GM23338 (cell line): ENCODE data around the gene LPIN1. TPM values are rescaled to one million over a fixed set of nuclear protein-coding genes. Genes with fewer than 3 reads are reported as not detected.

Experiments
- ATAC-seq: fragments of 200-7000 bp; cut with Tn5 transposase; 3 replicates; pipeline ENCODE4 v1.9.1; 2020
- DNase-seq: peaks from one replicate; pipeline ENCODE4 v3.0.0-alpha.2; 2015; ENCODE audit warnings: low spot score
- H2AFZ ChIP-seq: fragments of 200-600 bp; sonication (generic); 2 replicates; pipeline ENCODE4 v1.8.0; 2016; ENCODE audit warnings: antibody characterized with exemption, mild to moderate bottlenecking, moderate library complexity
- H3F3A ChIP-seq: fragments of 200-600 bp; sonication (generic); replicated peaks from 2 replicates; pipeline ENCODE4 v1.8.0; 2017; ENCODE audit warnings: antibody characterized with exemption, mixed run types, low read depth
- H3K27ac ChIP-seq: fragments of 200-600 bp; sonication (generic); 2 replicates; pipeline ENCODE4 v1.6.1; 2016; ENCODE audit warnings: low read depth
- H3K27me3 ChIP-seq: fragments of 200-600 bp; sonication (generic); 2 replicates; pipeline ENCODE4 v1.8.0; 2016; ENCODE audit warnings: mild to moderate bottlenecking, mixed run types, moderate library complexity; ENCODE audit not compliant: insufficient read depth
- H3K36me3 ChIP-seq: fragments of 200-600 bp; sonication (generic); 2 replicates; pipeline ENCODE4 v1.8.0; 2016; ENCODE audit warnings: mild to moderate bottlenecking; ENCODE audit not compliant: insufficient read depth
- H3K4me1 ChIP-seq: fragments of 200-600 bp; sonication (generic); 2 replicates; pipeline ENCODE4 v1.8.0; 2016; ENCODE audit warnings: mild to moderate bottlenecking, moderate library complexity; ENCODE audit not compliant: insufficient read depth
- H3K4me2 ChIP-seq: fragments of 200-600 bp; sonication (generic); 2 replicates; pipeline ENCODE4 v1.7.1; 2017; ENCODE audit warnings: mixed run types
- H3K4me3 ChIP-seq: fragments of 200-600 bp; sonication (generic); 2 replicates; pipeline ENCODE4 v1.6.1; 2016; ENCODE audit warnings: mixed run types
- H3K79me2 ChIP-seq: fragments of 200-600 bp; sonication (generic); replicated peaks from 2 replicates; pipeline ENCODE4 v1.8.0; 2017; ENCODE audit warnings: mild to moderate bottlenecking; ENCODE audit not compliant: insufficient read depth
- H3K9me2 ChIP-seq: fragments of 200-600 bp; sonication (generic); 2 replicates; pipeline ENCODE4 v1.8.0; 2017; ENCODE audit not compliant: insufficient read depth
- H4K20me1 ChIP-seq: fragments of 200-600 bp; sonication (generic); replicated peaks from 2 replicates; pipeline ENCODE4 v1.8.0; 2017; ENCODE audit warnings: mild to moderate bottlenecking; ENCODE audit not compliant: insufficient read depth
- H3K27ac Mint-ChIP-seq: 2 replicates; pipeline ENCODE4 v1.8.0; 2020; ENCODE audit warnings: inconsistent platforms, mild to moderate bottlenecking, moderate library complexity, mixed read lengths
- H3K27me3 Mint-ChIP-seq: 3 replicates; pipeline ENCODE4 v1.8.0; 2022; ENCODE audit warnings: low read depth, mild to moderate bottlenecking, moderate library complexity, mixed read lengths, inconsistent platforms; ENCODE audit not compliant: insufficient read depth, poor library complexity
- H3K36me3 Mint-ChIP-seq: 3 replicates; pipeline ENCODE4 v1.8.0; 2021; ENCODE audit warnings: low read depth, mild to moderate bottlenecking, inconsistent platforms, moderate library complexity, mixed read lengths
- H3K4me1 Mint-ChIP-seq: 3 replicates; pipeline ENCODE4 v1.8.0; 2020; ENCODE audit warnings: mild to moderate bottlenecking, inconsistent platforms, mixed read lengths
- H3K4me3 Mint-ChIP-seq: 3 replicates; pipeline ENCODE4 v1.8.0; 2021; ENCODE audit warnings: moderate library complexity, mild to moderate bottlenecking, inconsistent platforms, mixed read lengths
- H3K9me3 Mint-ChIP-seq: 3 replicates; pipeline ENCODE4 v1.8.0; 2020; ENCODE audit warnings: moderate library complexity, mild to moderate bottlenecking, inconsistent platforms, mixed read lengths
- CREB1 ChIP-seq: fragments of 250-450 bp; sonication (Bioruptor Pico); IDR thresholded peaks from 2 replicates; pipeline ENCODE4 v1.5.0; 2020; ENCODE audit warnings: low read depth, mild to moderate bottlenecking, moderate library complexity
- EZH2 ChIP-seq: fragments of 200-600 bp; sonication (generic); IDR thresholded peaks from one replicate; pipeline ENCODE4 v1.8.0; 2017; ENCODE audit warnings: antibody characterized with exemption, mild to moderate bottlenecking, low read depth; ENCODE audit not compliant: unreplicated experiment
- EZH2phosphoT487 ChIP-seq: fragments of 200-600 bp; sonication (generic); IDR thresholded peaks from one replicate; pipeline ENCODE4 v1.8.1; 2018; ENCODE audit warnings: antibody characterized with exemption; ENCODE audit not compliant: unreplicated experiment
- JUNB ChIP-seq: IDR thresholded peaks from one replicate; pipeline ENCODE4 v1.6.1; 2016; ENCODE audit warnings: antibody characterized with exemption; ENCODE audit not compliant: unreplicated experiment
- NANOG ChIP-seq: IDR thresholded peaks from 2 replicates; pipeline ENCODE4 v1.6.1; 2016; ENCODE audit warnings: antibody characterized with exemption, borderline replicate concordance
- POLR2AphosphoS5 ChIP-seq: IDR thresholded peaks from 2 replicates; pipeline ENCODE4 v1.6.1; 2016; ENCODE audit warnings: antibody characterized with exemption, low read depth
- STAT1 ChIP-seq: IDR thresholded peaks from one replicate; pipeline ENCODE4 v1.6.1; 2016; ENCODE audit warnings: antibody characterized with exemption; ENCODE audit not compliant: unreplicated experiment
- ZNF114 ChIP-seq: fragments of 250-450 bp; sonication (Bioruptor Pico); IDR thresholded peaks from 2 replicates; pipeline ENCODE4 v1.5.0; 2020; ENCODE audit warnings: mild to moderate bottlenecking, moderate library complexity
- polyA plus RNA-seq: library from polyadenylated mRNA; unstranded; fragments of >200 nt; fragmentation: Nextera tagmentation; extraction: Ambion mirVana; gene quantifications from 2 replicates; pipeline ENCODE4 v1.2.1, GENCODE V29; 2016
- total RNA-seq: library from RNA; depleted of rRNA; stranded (reverse); fragments of >200 nt; shearing (Covaris generic); gene quantifications from 2 replicates; pipeline ENCODE4 v1.2.3, GENCODE V29; 2014
- TF ChIP-seq, protein P1 (sequence below): IDR thresholded peaks from 2 replicates; pipeline ENCODE4 v1.6.1; 2016; ENCODE audit warnings: antibody characterized with exemption
- TF ChIP-seq, protein P2 (sequence below), 2 experiments: fragments of 200-600 bp in 1 of 2; sonication (generic) in 1 of 2; conservative IDR thresholded peaks; 2 replicates each; pipeline versions ENCODE4 v1.5.1 to v1.6.1; 2016 to 2017; ENCODE audit warnings: antibody characterized with exemption in 2 of 2, low read depth in 2 of 2, mild to moderate bottlenecking in 2 of 2, moderate library complexity in 1 of 2
- TF ChIP-seq, protein P3 (sequence below): IDR thresholded peaks from one replicate; pipeline ENCODE4 v1.6.1; 2018; ENCODE audit warnings: antibody characterized with exemption; ENCODE audit not compliant: unreplicated experiment

The LPIN1 gene
- total and polyA plus RNA-seq, 2 experiments from 2014 or later, result 4.4 to 9.5 TPM

DNA sequence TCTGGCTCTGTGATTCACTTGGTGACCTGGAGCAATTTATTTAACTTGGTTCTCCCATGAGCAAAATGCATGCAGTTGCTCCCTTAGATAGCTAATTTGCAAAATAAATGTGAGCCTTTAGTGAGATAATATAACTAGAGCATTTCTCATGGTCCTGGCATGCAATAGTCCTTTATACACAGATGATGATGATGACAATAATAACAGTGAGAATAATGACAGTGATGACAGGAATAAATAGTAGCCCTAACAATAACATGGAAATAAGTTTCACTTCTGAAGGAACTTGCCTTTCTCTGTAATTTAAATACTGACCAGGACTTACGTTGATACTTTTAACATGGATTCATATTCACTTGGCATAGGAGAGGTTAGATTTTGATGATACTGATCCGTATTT lies 49.2 kb downstream of the LPIN1 start:
- Mint-ChIP-seq H3K36me3 (peaks cover 19% of the 10 kb centered on the region), H3K27ac (no peak overlapping the region), H3K4me3 (no peak overlapping the region), H3K9me3 (no peaks in the 10 kb centered on the region), H3K27me3 (peaks cover 2% of the 10 kb centered on the region), H3K4me1 (no peaks in the 10 kb centered on the region)
- no peaks in the 10 kb centered on the region for H3K27me3 ChIP-seq
- H2AFZ ChIP-seq, result no peak overlapping the region
- H3K4me2 ChIP-seq, result no peak overlapping the region
- H3K36me3 ChIP-seq, result no peaks in the 10 kb centered on the region
- TF ChIP-seq NANOG, result no peak
- TF ChIP-seq CREB1 (CRISPR knock-in tag), result no peak
- TF ChIP-seq, protein P1, sequence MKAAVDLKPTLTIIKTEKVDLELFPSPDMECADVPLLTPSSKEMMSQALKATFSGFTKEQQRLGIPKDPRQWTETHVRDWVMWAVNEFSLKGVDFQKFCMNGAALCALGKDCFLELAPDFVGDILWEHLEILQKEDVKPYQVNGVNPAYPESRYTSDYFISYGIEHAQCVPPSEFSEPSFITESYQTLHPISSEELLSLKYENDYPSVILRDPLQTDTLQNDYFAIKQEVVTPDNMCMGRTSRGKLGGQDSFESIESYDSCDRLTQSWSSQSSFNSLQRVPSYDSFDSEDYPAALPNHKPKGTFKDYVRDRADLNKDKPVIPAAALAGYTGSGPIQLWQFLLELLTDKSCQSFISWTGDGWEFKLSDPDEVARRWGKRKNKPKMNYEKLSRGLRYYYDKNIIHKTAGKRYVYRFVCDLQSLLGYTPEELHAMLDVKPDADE, result no peak
- TF ChIP-seq JUNB, result no peak
- TF ChIP-seq EZH2phosphoT487, result no peak
- TF ChIP-seq, protein P2, sequence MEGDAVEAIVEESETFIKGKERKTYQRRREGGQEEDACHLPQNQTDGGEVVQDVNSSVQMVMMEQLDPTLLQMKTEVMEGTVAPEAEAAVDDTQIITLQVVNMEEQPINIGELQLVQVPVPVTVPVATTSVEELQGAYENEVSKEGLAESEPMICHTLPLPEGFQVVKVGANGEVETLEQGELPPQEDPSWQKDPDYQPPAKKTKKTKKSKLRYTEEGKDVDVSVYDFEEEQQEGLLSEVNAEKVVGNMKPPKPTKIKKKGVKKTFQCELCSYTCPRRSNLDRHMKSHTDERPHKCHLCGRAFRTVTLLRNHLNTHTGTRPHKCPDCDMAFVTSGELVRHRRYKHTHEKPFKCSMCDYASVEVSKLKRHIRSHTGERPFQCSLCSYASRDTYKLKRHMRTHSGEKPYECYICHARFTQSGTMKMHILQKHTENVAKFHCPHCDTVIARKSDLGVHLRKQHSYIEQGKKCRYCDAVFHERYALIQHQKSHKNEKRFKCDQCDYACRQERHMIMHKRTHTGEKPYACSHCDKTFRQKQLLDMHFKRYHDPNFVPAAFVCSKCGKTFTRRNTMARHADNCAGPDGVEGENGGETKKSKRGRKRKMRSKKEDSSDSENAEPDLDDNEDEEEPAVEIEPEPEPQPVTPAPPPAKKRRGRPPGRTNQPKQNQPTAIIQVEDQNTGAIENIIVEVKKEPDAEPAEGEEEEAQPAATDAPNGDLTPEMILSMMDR (conservative IDR thresholded peaks at IDR 0.05; ENCODE audit: low read depth in 2 of 2), result no peak
- TF ChIP-seq ZNF114, result no peak
- TF ChIP-seq EZH2, result no peak
- TF ChIP-seq, protein P3, sequence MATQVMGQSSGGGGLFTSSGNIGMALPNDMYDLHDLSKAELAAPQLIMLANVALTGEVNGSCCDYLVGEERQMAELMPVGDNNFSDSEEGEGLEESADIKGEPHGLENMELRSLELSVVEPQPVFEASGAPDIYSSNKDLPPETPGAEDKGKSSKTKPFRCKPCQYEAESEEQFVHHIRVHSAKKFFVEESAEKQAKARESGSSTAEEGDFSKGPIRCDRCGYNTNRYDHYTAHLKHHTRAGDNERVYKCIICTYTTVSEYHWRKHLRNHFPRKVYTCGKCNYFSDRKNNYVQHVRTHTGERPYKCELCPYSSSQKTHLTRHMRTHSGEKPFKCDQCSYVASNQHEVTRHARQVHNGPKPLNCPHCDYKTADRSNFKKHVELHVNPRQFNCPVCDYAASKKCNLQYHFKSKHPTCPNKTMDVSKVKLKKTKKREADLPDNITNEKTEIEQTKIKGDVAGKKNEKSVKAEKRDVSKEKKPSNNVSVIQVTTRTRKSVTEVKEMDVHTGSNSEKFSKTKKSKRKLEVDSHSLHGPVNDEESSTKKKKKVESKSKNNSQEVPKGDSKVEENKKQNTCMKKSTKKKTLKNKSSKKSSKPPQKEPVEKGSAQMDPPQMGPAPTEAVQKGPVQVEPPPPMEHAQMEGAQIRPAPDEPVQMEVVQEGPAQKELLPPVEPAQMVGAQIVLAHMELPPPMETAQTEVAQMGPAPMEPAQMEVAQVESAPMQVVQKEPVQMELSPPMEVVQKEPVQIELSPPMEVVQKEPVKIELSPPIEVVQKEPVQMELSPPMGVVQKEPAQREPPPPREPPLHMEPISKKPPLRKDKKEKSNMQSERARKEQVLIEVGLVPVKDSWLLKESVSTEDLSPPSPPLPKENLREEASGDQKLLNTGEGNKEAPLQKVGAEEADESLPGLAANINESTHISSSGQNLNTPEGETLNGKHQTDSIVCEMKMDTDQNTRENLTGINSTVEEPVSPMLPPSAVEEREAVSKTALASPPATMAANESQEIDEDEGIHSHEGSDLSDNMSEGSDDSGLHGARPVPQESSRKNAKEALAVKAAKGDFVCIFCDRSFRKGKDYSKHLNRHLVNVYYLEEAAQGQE, result no peak
- TF ChIP-seq POLR2AphosphoS5, result no peak
- TF ChIP-seq STAT1, result no peak
- H3K9me2 ChIP-seq, result no peaks in the 10 kb centered on the region
- no peak for ATAC-seq
- H3K4me3 ChIP-seq, result no peak overlapping the region
- no peak overlapping the region for H3K27ac ChIP-seq
- H3K4me1 ChIP-seq, result no peaks in the 10 kb centered on the region
- H4K20me1 ChIP-seq, result no peaks in the 10 kb centered on the region
- no peak for DNase-seq
- no peaks in the 10 kb centered on the region for H3K79me2 ChIP-seq
- no peaks in the 10 kb centered on the region for H3F3A ChIP-seq
